Measurements from ENCODE around the gene ANO7.

Gene ANO7

GRCh38 chr2:241173557-241173956 lies 14.9 kb upstream of the ANO7 start:
- DNase-seq: no peak
- no peak for TF ChIP-seq POLR2A (IDR thresholded peaks at IDR 0.05; ENCODE audit: low read length)
- TF ChIP-seq GATA1 (IDR thresholded peaks at IDR 0.05; ENCODE audit: low read depth, low read length): no peak

- TF ChIP-seq GATA1 (IDR thresholded peaks at IDR 0.05; ENCODE audit: low read depth, low read length) (no peak), POLR2A (IDR thresholded peaks at IDR 0.05; ENCODE audit: low read length) (no peak)
- no peak for DNase-seq
Observed at GRCh38 chr2:241177526-241178334, 10.7 kb upstream of the ANO7 start.

- TF ChIP-seq GATA1 (IDR thresholded peaks at IDR 0.05; ENCODE audit: low read depth, low read length) (no peak), POLR2A (IDR thresholded peaks at IDR 0.05; ENCODE audit: low read length) (no peak)
- no peak for DNase-seq
Observed at GRCh38 chr2:241178961-241179360, 9.5 kb upstream of the ANO7 start.

- TF ChIP-seq GATA1 (IDR thresholded peaks at IDR 0.05; ENCODE audit: low read depth, low read length) (no peak), POLR2A (IDR thresholded peaks at IDR 0.05; ENCODE audit: low read length) (no peak)
- DNase-seq: no peak
Observed at GRCh38 chr2:241179899-241180298, 8.6 kb upstream of the ANO7 start.

GRCh38 chr2:241180495-241180894 lies 8.0 kb upstream of the ANO7 start:
- DNase-seq: no peak
- TF ChIP-seq GATA1 (IDR thresholded peaks at IDR 0.05; ENCODE audit: low read depth, low read length) (no peak), POLR2A (IDR thresholded peaks at IDR 0.05; ENCODE audit: low read length) (no peak)

- DNase-seq: no peak
- no peak for TF ChIP-seq POLR2A (IDR thresholded peaks at IDR 0.05; ENCODE audit: low read length)
- no peak for TF ChIP-seq GATA1 (IDR thresholded peaks at IDR 0.05; ENCODE audit: low read depth, low read length)
Observed at GRCh38 chr2:241182126-241182525, 6.4 kb upstream of the ANO7 start.

GRCh38 chr2:241182531-241183133 lies 5.8 kb upstream of the ANO7 start:
- TF ChIP-seq POLR2A (IDR thresholded peaks at IDR 0.05; ENCODE audit: low read length) (no peak), GATA1 (IDR thresholded peaks at IDR 0.05; ENCODE audit: low read depth, low read length) (no peak)
- no peak for DNase-seq

GRCh38 chr2:241183221-241183620 lies 5.3 kb upstream of the ANO7 start:
- no peak for DNase-seq
- TF ChIP-seq POLR2A (IDR thresholded peaks at IDR 0.05; ENCODE audit: low read length): no peak
- no peak for TF ChIP-seq GATA1 (IDR thresholded peaks at IDR 0.05; ENCODE audit: low read depth, low read length)

- DNase-seq: no peak
- TF ChIP-seq GATA1 (IDR thresholded peaks at IDR 0.05; ENCODE audit: low read depth, low read length): no peak
- no peak for TF ChIP-seq POLR2A (IDR thresholded peaks at IDR 0.05; ENCODE audit: low read length)
Observed at GRCh38 chr2:241184901-241185300, 3.6 kb upstream of the ANO7 start.

GRCh38 chr2:241185961-241186360 lies 2.5 kb upstream of the ANO7 start:
- no peak for DNase-seq
- TF ChIP-seq GATA1 (IDR thresholded peaks at IDR 0.05; ENCODE audit: low read depth, low read length): no peak
- no peak for TF ChIP-seq POLR2A (IDR thresholded peaks at IDR 0.05; ENCODE audit: low read length)

- DNase-seq: no peak
- TF ChIP-seq GATA1 (IDR thresholded peaks at IDR 0.05; ENCODE audit: low read depth, low read length): no peak
- no peak for TF ChIP-seq POLR2A (IDR thresholded peaks at IDR 0.05; ENCODE audit: low read length)
Observed at GRCh38 chr2:241187101-241187917, 1.2 kb upstream of the ANO7 start.

- no peak for DNase-seq
- no peak for TF ChIP-seq GATA1 (IDR thresholded peaks at IDR 0.05; ENCODE audit: low read depth, low read length)
- TF ChIP-seq POLR2A (IDR thresholded peaks at IDR 0.05; ENCODE audit: low read length): no peak
Observed at GRCh38 chr2:241187918-241188234, 601 bp upstream of the ANO7 start.

GRCh38 chr2:241189093-241189855 lies 797 bp downstream of the ANO7 start:
- DNase-seq: no peak
- TF ChIP-seq POLR2A (IDR thresholded peaks at IDR 0.05; ENCODE audit: low read length): no peak
- no peak for TF ChIP-seq GATA1 (IDR thresholded peaks at IDR 0.05; ENCODE audit: low read depth, low read length)

GRCh38 chr2:241189856-241190201 lies 1.4 kb downstream of the ANO7 start:
- DNase-seq: no peak
- no peak for TF ChIP-seq GATA1 (IDR thresholded peaks at IDR 0.05; ENCODE audit: low read depth, low read length)
- TF ChIP-seq POLR2A (IDR thresholded peaks at IDR 0.05; ENCODE audit: low read length): no peak
